Gastrocnemius medialis (tissue), 4 donors: ENCODE results near the gene CCDC93.
"Not testable (repeated sequence)": the region's sequence is repeated elsewhere in the genome, so short reads cannot be mapped to it uniquely, and the experiment has no call there.

Source experiments
- CTCF ChIP-seq, 5 experiments: fragments of 450-650 bp in 3 of 5; fragments of 200-600 bp in 2 of 5; sonication (generic) in 2 of 5; IDR thresholded peaks in 4 of 5; conservative IDR thresholded peaks in 1 of 5; 1 replicate in 4 of 5; 2 replicates in 1 of 5; pipeline ENCODE4 v1.5.1; 2016 to 2019; ENCODE audit warnings: antibody characterized with exemption in 5 of 5, mild to moderate bottlenecking in 3 of 5, moderate library complexity in 3 of 5
- POLR2A ChIP-seq, 2 donors: fragments of 450-650 bp; IDR thresholded peaks; one replicate each; pipeline ENCODE4 v1.6.1; 2017; ENCODE audit warnings: antibody characterized with exemption in 2 of 2, mild to moderate bottlenecking in 2 of 2, moderate library complexity in 2 of 2

GRCh38 chr2:118015761-118016160 lies 1.9 kb upstream of the CCDC93 start:
- not testable (repeated sequence) for TF ChIP-seq POLR2A (IDR thresholded peaks at IDR 0.05); CTCF (IDR thresholded peaks at IDR 0.05 in 4 of 5, conservative IDR thresholded peaks at IDR 0.05 in 1 of 5)
